ENCODE results near the gene SSC5D. TPM values are rescaled to one million over a fixed set of nuclear protein-coding genes. Genes with fewer than 3 reads are reported as not detected.

The SSC5D gene
- total and polyA plus RNA-seq, 9 of the 15 experiments (the other 6 are each of a cell fraction or from before 2014, with no cell fraction given) = 0.04 to 0.71 (median 0.14) TPM; not detected in 2

- no peak for TF ChIP-seq CREB3 (tag; conservative IDR thresholded peaks at IDR 0.05; ENCODE audit: low read depth)
- peak; percentile 32; the same call in 1 of the 2 replicates for TF ChIP-seq BHLHE40 (IDR thresholded peaks at IDR 0.05; ENCODE audit: low read length)
- TF ChIP-seq ZNF584 (CRISPR knock-in tag; IDR thresholded peaks at IDR 0.05; ENCODE audit: low read depth) = no peak
- no peak for TF ChIP-seq TEAD4 (IDR thresholded peaks at IDR 0.05; ENCODE audit: low read length)
- TF ChIP-seq TEAD4 (CRISPR knock-in tag; IDR thresholded peaks at IDR 0.05; ENCODE audit: borderline replicate concordance) = no peak
- no peak for TF ChIP-seq ZBTB49 (CRISPR knock-in tag; IDR thresholded peaks at IDR 0.05; ENCODE audit: borderline replicate concordance)
- TF ChIP-seq KAT7 (CRISPR knock-in tag; IDR thresholded peaks at IDR 0.05; ENCODE audit: borderline replicate concordance) = 0 out of 2 replicates have a peak, but pooled peaks have one; percentile 46
- no peak for TF ChIP-seq U2AF1 (optimal IDR thresholded peaks at IDR 0.05; ENCODE audit: low read depth, low read length)
- peak; percentile 2 for TF ChIP-seq MEIS2 (IDR thresholded peaks at IDR 0.05; ENCODE audit: partially characterized antibody)
- no peak for TF ChIP-seq ETV6 (IDR thresholded peaks at IDR 0.05; ENCODE audit: borderline replicate concordance in 1 of 2, low read depth in 2 of 2, low read length in 1 of 2)
- TF ChIP-seq ETV6 (CRISPR knock-in tag; IDR thresholded peaks at IDR 0.05; ENCODE audit: borderline replicate concordance) = no peak
- TF ChIP-seq, protein P1, sequence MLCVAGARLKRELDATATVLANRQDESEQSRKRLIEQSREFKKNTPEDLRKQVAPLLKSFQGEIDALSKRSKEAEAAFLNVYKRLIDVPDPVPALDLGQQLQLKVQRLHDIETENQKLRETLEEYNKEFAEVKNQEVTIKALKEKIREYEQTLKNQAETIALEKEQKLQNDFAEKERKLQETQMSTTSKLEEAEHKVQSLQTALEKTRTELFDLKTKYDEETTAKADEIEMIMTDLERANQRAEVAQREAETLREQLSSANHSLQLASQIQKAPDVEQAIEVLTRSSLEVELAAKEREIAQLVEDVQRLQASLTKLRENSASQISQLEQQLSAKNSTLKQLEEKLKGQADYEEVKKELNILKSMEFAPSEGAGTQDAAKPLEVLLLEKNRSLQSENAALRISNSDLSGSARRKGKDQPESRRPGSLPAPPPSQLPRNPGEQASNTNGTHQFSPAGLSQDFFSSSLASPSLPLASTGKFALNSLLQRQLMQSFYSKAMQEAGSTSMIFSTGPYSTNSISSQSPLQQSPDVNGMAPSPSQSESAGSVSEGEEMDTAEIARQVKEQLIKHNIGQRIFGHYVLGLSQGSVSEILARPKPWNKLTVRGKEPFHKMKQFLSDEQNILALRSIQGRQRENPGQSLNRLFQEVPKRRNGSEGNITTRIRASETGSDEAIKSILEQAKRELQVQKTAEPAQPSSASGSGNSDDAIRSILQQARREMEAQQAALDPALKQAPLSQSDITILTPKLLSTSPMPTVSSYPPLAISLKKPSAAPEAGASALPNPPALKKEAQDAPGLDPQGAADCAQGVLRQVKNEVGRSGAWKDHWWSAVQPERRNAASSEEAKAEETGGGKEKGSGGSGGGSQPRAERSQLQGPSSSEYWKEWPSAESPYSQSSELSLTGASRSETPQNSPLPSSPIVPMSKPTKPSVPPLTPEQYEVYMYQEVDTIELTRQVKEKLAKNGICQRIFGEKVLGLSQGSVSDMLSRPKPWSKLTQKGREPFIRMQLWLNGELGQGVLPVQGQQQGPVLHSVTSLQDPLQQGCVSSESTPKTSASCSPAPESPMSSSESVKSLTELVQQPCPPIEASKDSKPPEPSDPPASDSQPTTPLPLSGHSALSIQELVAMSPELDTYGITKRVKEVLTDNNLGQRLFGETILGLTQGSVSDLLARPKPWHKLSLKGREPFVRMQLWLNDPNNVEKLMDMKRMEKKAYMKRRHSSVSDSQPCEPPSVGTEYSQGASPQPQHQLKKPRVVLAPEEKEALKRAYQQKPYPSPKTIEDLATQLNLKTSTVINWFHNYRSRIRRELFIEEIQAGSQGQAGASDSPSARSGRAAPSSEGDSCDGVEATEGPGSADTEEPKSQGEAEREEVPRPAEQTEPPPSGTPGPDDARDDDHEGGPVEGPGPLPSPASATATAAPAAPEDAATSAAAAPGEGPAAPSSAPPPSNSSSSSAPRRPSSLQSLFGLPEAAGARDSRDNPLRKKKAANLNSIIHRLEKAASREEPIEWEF (CRISPR knock-in tag; IDR thresholded peaks at IDR 0.05) = no peak
- no peak for TF ChIP-seq E2F5 (CRISPR knock-in tag; IDR thresholded peaks at IDR 0.05)
- no peak for TF ChIP-seq ATF1 (CRISPR knock-in tag; IDR thresholded peaks at IDR 0.05)
- 0 out of 2 replicates have a peak, but pooled peaks have one; percentile 24 for TF ChIP-seq ATF1 (tag; IDR thresholded peaks at IDR 0.05)
- TF ChIP-seq ZC3H11A (IDR thresholded peaks at IDR 0.05; ENCODE audit: low read depth, low read length) = no peak
- TF ChIP-seq SNIP1 (IDR thresholded peaks at IDR 0.05; ENCODE audit: low read depth) = no peak
- no peak for TF ChIP-seq SREBF2 (CRISPR knock-in tag; IDR thresholded peaks at IDR 0.05)
These were observed 989 bp upstream of the SSC5D start (continued) for GRCh38 chr19:55486971-55487923.
